Cerebellar nuclear complex (tissue), 1 donor: ENCODE data around the gene FBH1.
"Not testable (repeated sequence)": the region's sequence is repeated elsewhere in the genome, so short reads cannot be mapped to it uniquely, and the experiment has no call there.

ENCODE experiments used
- DNase-seq, 2 experiments: peaks; one replicate each; lab custom pipeline; 2025; lab: John Stamatoyannopoulos, UW

Gene FBH1

GRCh38 chr10:5889624-5890451 lies at the start of gene FBH1, which contains the start of gene ANKRD16:
Gene FBH1 (plus strand): TSS chr10:5890243. CDS start chr10:5890346, 103 bp downstream.
Gene ANKRD16 (minus strand): TSS chr10:5889893. CDS start chr10:5889354, 539 bp downstream.
- peak; percentile 63 to 90 for DNase-seq

- no peak for DNase-seq
Observed at GRCh38 chr10:5840314-5841307, 49.4 kb upstream of the FBH1 start.

- DNase-seq, result no peak
Observed at GRCh38 chr10:5841965-5842364, 48.1 kb upstream of the FBH1 start.

GRCh38 chr10:5843686-5844344 lies 46.2 kb upstream of the FBH1 start:
- no peak for DNase-seq

- no peak for DNase-seq
Observed at GRCh38 chr10:5844345-5845055, 45.5 kb upstream of the FBH1 start.

GRCh38 chr10:5846667-5847066 lies 43.4 kb upstream of the FBH1 start:
- not testable (repeated sequence) for DNase-seq

GRCh38 chr10:5854131-5854475 lies 35.9 kb upstream of the FBH1 start:
- no peak for DNase-seq

- no peak for DNase-seq
Observed at GRCh38 chr10:5855979-5856700, 33.9 kb upstream of the FBH1 start.

- DNase-seq, result no peak
Observed at GRCh38 chr10:5856701-5857004, 33.4 kb upstream of the FBH1 start.

- DNase-seq, result no peak
Observed at GRCh38 chr10:5858811-5859210, 31.2 kb upstream of the FBH1 start.

- no peak for DNase-seq
Observed at GRCh38 chr10:5860066-5860465, 30.0 kb upstream of the FBH1 start.

GRCh38 chr10:5862360-5862961 lies 27.6 kb upstream of the FBH1 start:
- DNase-seq, result no peak

- DNase-seq, result not testable (repeated sequence)
Observed at GRCh38 chr10:5862981-5863685, 26.9 kb upstream of the FBH1 start.

GRCh38 chr10:5866451-5867081 lies 23.5 kb upstream of the FBH1 start:
- DNase-seq, result not testable (repeated sequence)

- not testable (repeated sequence) for DNase-seq
Observed at GRCh38 chr10:5867091-5867615, 22.9 kb upstream of the FBH1 start.

- not testable (repeated sequence) for DNase-seq
Observed at GRCh38 chr10:5868383-5868782, 21.7 kb upstream of the FBH1 start.

GRCh38 chr10:5869156-5869555 lies 20.9 kb upstream of the FBH1 start:
- no peak for DNase-seq

GRCh38 chr10:5871596-5871995 lies 18.4 kb upstream of the FBH1 start:
- DNase-seq, result no peak

- peak in 1 of 2 experiments; percentile 12 for DNase-seq
Observed at GRCh38 chr10:5873515-5873995, 16.5 kb upstream of the FBH1 start.
